Measurements from ENCODE around the gene AMDHD2. TPM values are rescaled to one million over a fixed set of nuclear protein-coding genes. Genes with fewer than 3 reads are reported as not detected.
A peak's percentile ranks its signal among the peaks of the same experiment; 100 is the strongest.

AMDHD2 gene
- total and polyA plus RNA-seq, 2 of the 13 experiments (the other 11 are each of a cell fraction or from before 2014, with no cell fraction given) = 33.5 to 39.1 TPM

DNA sequence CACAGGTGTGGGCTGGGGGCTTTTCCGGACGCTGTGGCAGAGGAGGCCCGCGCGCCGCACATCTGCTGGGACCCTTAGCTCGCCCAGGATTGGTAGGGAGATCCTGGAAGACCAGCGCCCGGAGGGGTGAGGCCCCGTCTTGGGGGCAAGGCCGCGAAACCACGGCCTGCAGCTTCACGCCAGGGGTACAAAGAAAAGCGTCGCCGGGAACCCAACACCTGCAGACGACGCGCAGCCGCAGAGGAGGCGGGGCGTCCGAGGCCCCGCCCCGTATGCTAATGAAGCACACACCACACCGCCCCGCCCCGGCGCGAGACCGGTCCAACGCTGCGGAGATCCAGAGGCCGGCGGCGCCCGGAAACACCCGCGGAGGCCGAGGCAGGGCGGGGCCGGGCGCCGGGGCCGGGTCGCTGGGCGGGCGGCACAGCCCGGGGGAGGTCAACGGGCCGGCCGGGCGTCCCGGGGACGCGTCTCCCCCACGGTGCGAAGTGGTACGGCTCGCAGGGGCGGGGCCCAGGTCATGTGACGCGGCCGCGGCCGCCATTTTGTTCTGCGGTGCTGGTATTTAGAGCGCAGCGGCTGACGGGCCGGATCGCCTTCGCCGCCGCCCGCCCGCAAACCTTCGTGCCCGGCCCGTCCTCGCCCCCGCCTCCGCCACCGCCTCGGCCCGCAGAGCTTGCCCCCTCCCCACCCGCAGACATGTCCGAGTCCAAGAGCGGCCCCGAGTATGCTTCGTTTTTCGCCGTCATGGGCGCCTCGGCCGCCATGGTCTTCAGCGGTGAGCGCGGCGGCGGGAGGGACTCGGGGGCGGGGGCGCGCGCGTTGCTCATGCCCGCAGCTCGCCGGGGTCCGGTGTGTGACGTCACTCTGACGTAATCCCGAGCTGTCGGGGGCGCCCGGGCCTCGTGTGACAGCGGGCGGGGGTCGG lies 6.5 kb upstream of the AMDHD2 start, which contains the start of gene ATP6V0C (continued):
- peak; percentile 58; the same call in 1 of the 2 replicates for TF ChIP-seq PHF8 (CRISPR knock-in tag; IDR thresholded peaks at IDR 0.05)
- no peak for TF ChIP-seq HMG20B (CRISPR knock-in tag; conservative IDR thresholded peaks at IDR 0.05)
- TF ChIP-seq, protein P1, sequence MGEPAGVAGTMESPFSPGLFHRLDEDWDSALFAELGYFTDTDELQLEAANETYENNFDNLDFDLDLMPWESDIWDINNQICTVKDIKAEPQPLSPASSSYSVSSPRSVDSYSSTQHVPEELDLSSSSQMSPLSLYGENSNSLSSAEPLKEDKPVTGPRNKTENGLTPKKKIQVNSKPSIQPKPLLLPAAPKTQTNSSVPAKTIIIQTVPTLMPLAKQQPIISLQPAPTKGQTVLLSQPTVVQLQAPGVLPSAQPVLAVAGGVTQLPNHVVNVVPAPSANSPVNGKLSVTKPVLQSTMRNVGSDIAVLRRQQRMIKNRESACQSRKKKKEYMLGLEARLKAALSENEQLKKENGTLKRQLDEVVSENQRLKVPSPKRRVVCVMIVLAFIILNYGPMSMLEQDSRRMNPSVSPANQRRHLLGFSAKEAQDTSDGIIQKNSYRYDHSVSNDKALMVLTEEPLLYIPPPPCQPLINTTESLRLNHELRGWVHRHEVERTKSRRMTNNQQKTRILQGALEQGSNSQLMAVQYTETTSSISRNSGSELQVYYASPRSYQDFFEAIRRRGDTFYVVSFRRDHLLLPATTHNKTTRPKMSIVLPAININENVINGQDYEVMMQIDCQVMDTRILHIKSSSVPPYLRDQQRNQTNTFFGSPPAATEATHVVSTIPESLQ (CRISPR knock-in tag; conservative IDR thresholded peaks at IDR 0.05) = no peak
- TF ChIP-seq PAX8 (CRISPR knock-in tag; IDR thresholded peaks at IDR 0.05; ENCODE audit: borderline replicate concordance) = no peak
- TF ChIP-seq, protein P2, sequence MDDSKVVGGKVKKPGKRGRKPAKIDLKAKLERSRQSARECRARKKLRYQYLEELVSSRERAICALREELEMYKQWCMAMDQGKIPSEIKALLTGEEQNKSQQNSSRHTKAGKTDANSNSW (CRISPR knock-in tag; IDR thresholded peaks at IDR 0.05; ENCODE audit: borderline replicate concordance) = peak; percentile 56; the same call in 1 of the 2 replicates
- TF ChIP-seq TCF12 (IDR thresholded peaks at IDR 0.05) = no peak
- TF ChIP-seq TCF12 (CRISPR knock-in tag; IDR thresholded peaks at IDR 0.05) = no peak
- TF ChIP-seq ZNF558 (CRISPR knock-in tag; IDR thresholded peaks at IDR 0.05; ENCODE audit: borderline replicate concordance) = no peak; the same call in 1 of the 2 replicates
- no peak for TF ChIP-seq ZBTB42 (CRISPR knock-in tag; IDR thresholded peaks at IDR 0.05)
- TF ChIP-seq XRCC5 (optimal IDR thresholded peaks at IDR 0.05; ENCODE audit: low read length) = peak; percentile 50
- peak; percentile 85; the same call in 1 of the 2 replicates for TF ChIP-seq ZHX1 (CRISPR knock-in tag; IDR thresholded peaks at IDR 0.05; ENCODE audit: low read depth)
- no peak for TF ChIP-seq ARNTL (CRISPR knock-in tag; IDR thresholded peaks at IDR 0.05)
- TF ChIP-seq RBM22 (optimal IDR thresholded peaks at IDR 0.05; ENCODE audit: low read length) = no peak
- no peak for TF ChIP-seq PRPF4 (IDR thresholded peaks at IDR 0.05; ENCODE audit: low read depth, low read length, poor library complexity, severe bottlenecking)
- TF ChIP-seq ZMYM2 (CRISPR knock-in tag; IDR thresholded peaks at IDR 0.05) = no peak
- TF ChIP-seq HOXA7 (CRISPR knock-in tag; IDR thresholded peaks at IDR 0.05) = no peak
- no peak for TF ChIP-seq MATR3 (CRISPR knock-in tag; IDR thresholded peaks at IDR 0.05)
- no peak for TF ChIP-seq ATM (IDR thresholded peaks at IDR 0.05; ENCODE audit: borderline replicate concordance)
- TF ChIP-seq ZNF577 (CRISPR knock-in tag; IDR thresholded peaks at IDR 0.05; ENCODE audit: borderline replicate concordance, low read depth) = no peak
- no peak for TF ChIP-seq SMAD9 (CRISPR knock-in tag; IDR thresholded peaks at IDR 0.05)
- TF ChIP-seq ZNF83 (CRISPR knock-in tag; IDR thresholded peaks at IDR 0.05; ENCODE audit: borderline replicate concordance) = no peak
- TF ChIP-seq, protein P3, sequence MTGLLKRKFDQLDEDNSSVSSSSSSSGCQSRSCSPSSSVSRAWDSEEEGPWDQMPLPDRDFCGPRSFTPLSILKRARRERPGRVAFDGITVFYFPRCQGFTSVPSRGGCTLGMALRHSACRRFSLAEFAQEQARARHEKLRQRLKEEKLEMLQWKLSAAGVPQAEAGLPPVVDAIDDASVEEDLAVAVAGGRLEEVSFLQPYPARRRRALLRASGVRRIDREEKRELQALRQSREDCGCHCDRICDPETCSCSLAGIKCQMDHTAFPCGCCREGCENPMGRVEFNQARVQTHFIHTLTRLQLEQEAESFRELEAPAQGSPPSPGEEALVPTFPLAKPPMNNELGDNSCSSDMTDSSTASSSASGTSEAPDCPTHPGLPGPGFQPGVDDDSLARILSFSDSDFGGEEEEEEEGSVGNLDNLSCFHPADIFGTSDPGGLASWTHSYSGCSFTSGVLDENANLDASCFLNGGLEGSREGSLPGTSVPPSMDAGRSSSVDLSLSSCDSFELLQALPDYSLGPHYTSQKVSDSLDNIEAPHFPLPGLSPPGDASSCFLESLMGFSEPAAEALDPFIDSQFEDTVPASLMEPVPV (CRISPR knock-in tag; IDR thresholded peaks at IDR 0.05) = no peak
- peak; percentile 17 for TF ChIP-seq ESRRA (CRISPR knock-in tag; IDR thresholded peaks at IDR 0.05; ENCODE audit: low read depth)
- TF ChIP-seq MED8 (CRISPR knock-in tag; IDR thresholded peaks at IDR 0.05; ENCODE audit: insufficient replicate concordance) = peak; percentile 20
